ENCODE measurements around the gene SLIT3. TPM values are rescaled to one million over a fixed set of nuclear protein-coding genes. Genes with fewer than 3 reads are reported as not detected.

Gene SLIT3
- total and polyA plus RNA-seq, 2 donors = 8.4 to 9.2 TPM

DNA sequence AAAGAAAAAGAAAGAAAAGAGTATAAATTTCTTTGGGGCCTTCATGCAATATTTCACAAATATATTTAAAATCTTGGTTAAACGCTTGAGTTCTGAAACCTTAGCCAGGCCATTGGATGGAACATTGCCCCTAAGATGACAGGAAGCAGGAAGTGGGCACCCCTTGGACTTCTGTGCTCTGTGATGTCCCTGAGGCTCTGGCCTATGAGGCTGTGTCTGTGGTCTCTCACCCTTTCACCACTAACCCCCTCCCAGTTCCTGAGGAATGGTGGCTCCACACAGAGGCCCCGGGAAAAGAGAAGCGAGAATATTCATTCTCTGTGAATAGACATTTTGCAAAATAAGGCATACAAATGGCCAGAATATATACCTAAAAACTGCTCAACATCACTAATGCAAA lies 401.3 kb downstream of the SLIT3 start:
- peaks cover 0 to 11% of the 10 kb centered on the region in 2 donors for H3K4me1 ChIP-seq (ENCODE audit: control insufficient read depth in 2 of 2, insufficient read depth in 2 of 2, low read length in 2 of 2)
- H3K4me3 ChIP-seq (ENCODE audit: low read length in 2 of 2) = no peak overlapping the region
- DNase-seq (ENCODE audit: low read depth in 6 of 9, low spot score in 9 of 9) = no peak
- no peaks in the 10 kb centered on the region for H3K36me3 ChIP-seq (ENCODE audit: control insufficient read depth in 2 of 2, insufficient read depth in 2 of 2, low read length in 1 of 2)
- no peaks in the 10 kb centered on the region for H3K27me3 ChIP-seq (ENCODE audit: control insufficient read depth in 2 of 2, insufficient read depth in 1 of 2, low read length in 1 of 2)
- H3K27ac ChIP-seq (ENCODE audit: low read depth in 1 of 2, low read length in 1 of 2) = no peak overlapping the region
- peaks cover 0 to 1% of the 10 kb centered on the region in 2 donors for H3K9me3 ChIP-seq (ENCODE audit: control insufficient read depth in 2 of 2, insufficient read depth in 1 of 2, low read length in 1 of 2)
- 33% methylated on average over 3 of the region's 3 CpGs for WGBS

DNA sequence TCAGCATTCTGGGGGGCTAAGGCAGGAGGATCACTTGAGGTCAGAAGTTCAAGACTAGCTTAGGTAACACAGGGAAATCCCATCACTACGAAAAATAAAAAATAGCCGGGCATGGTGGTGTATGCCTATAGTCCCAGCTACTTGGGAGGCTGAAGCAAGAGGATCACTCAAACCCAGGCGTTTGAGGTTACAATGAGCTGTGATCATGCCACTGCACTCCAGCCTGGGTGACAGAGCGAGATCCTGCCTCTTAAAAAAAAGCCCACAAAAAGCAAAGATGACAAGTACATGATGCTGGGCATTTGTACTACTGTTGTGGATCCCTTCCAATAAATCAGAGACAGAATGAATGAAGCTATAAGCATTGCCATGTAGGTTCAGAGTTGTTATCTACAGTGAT lies 401.7 kb downstream of the SLIT3 start:
- H3K4me3 ChIP-seq (ENCODE audit: low read length in 2 of 2) = no peak overlapping the region
- DNase-seq (ENCODE audit: low read depth in 6 of 9, low spot score in 9 of 9) = no peak
- H3K36me3 ChIP-seq (ENCODE audit: control insufficient read depth in 2 of 2, insufficient read depth in 2 of 2, low read length in 1 of 2) = no peaks in the 10 kb centered on the region
- 94% methylated on average over 4 of the region's 4 CpGs for WGBS
- peaks cover 0 to 1% of the 10 kb centered on the region in 2 donors for H3K9me3 ChIP-seq (ENCODE audit: control insufficient read depth in 2 of 2, insufficient read depth in 1 of 2, low read length in 1 of 2)
- H3K27me3 ChIP-seq (ENCODE audit: control insufficient read depth in 2 of 2, insufficient read depth in 1 of 2, low read length in 1 of 2) = no peaks in the 10 kb centered on the region
- H3K4me1 ChIP-seq (ENCODE audit: control insufficient read depth in 2 of 2, insufficient read depth in 2 of 2, low read length in 2 of 2) = peaks cover 0 to 11% of the 10 kb centered on the region in 2 donors
- peak overlapping the region in 1 of 2 donors; percentile 10 for H3K27ac ChIP-seq (ENCODE audit: low read depth in 1 of 2, low read length in 1 of 2)

DNA sequence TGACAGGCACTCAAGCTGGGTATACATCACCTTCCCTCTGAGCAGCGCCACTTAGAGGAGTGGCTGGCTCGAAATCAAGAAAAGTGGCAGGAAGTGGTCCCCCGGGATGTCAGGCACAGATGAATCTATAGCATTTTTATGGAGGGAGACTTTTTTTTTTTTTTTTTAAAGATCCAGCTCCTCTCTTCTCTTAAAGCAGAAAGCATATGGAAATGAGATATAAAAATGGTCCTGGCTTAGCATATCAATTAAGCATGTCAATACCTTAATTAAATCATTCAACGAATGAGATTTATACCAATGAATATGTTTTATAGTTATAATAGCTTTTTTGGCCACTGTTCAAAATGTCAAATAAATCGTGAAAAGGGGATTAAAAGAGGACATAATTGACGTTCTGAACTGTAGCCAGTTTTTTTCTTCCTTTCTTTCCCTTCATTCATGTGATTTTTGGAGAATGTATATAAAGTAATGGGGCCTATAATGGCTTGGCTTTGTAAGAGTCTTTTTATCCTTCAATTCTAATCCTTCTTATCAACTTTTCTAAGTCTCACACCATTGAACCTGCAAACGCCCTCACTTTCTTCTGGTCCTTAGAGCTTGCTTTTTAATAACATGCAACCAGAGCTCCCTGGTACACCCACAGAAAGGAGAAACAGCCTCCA lies 402.6 kb downstream of the SLIT3 start:
- H3K27ac ChIP-seq (ENCODE audit: low read depth in 1 of 2, low read length in 1 of 2) = no peak overlapping the region
- DNase-seq (ENCODE audit: low read depth in 6 of 9, low spot score in 9 of 9) = no peak
- H3K27me3 ChIP-seq (ENCODE audit: control insufficient read depth in 2 of 2, insufficient read depth in 1 of 2, low read length in 1 of 2) = no peaks in the 10 kb centered on the region
- WGBS = 89% methylated on average over 7 of the region's 7 CpGs
- peaks cover 0 to 11% of the 10 kb centered on the region in 2 donors for H3K4me1 ChIP-seq (ENCODE audit: control insufficient read depth in 2 of 2, insufficient read depth in 2 of 2, low read length in 2 of 2)
- no peak overlapping the region for H3K4me3 ChIP-seq (ENCODE audit: low read length in 2 of 2)
- peaks cover 0 to 1% of the 10 kb centered on the region in 2 donors for H3K9me3 ChIP-seq (ENCODE audit: control insufficient read depth in 2 of 2, insufficient read depth in 1 of 2, low read length in 1 of 2)
- H3K36me3 ChIP-seq (ENCODE audit: control insufficient read depth in 2 of 2, insufficient read depth in 2 of 2, low read length in 1 of 2) = no peaks in the 10 kb centered on the region

DNA sequence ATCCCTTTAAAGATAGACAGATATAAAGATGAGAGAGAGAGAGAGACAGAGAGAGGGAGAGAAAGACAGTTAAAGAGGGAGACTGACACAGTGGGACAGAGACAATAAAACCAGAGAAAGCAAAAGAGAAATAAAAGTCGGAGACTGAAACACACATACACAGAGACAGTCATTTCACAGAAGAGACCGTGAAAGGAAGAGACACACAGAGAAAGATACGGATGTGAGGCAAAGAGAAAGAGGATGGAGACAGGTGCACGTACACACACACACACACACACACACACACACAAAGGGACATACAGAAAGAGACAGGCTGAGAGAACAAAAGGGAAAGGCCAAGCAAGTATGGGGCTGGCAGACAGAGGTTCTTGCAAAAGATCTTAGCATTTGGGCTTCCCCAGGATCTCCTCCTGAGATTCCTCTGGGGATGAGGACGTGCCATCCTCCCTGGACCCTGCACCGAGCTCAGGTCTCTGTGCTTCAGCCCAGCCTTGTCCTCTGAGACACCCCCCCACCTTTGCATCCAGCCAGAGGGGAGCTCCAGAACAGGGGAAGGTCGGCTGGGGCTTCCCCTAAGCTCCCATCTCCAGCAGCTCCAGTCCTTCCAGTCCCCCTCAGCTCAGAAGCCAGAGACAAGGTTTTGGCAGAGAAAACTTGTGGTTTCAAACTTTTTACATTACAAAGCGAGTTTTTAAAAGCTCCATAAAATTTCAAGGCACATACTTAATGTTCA lies 403.4 kb downstream of the SLIT3 start:
- H3K27me3 ChIP-seq (ENCODE audit: control insufficient read depth in 2 of 2, insufficient read depth in 1 of 2, low read length in 1 of 2) = no peaks in the 10 kb centered on the region
- no peaks in the 10 kb centered on the region for H3K36me3 ChIP-seq (ENCODE audit: control insufficient read depth in 2 of 2, insufficient read depth in 2 of 2, low read length in 1 of 2)
- peaks cover 0 to 11% of the 10 kb centered on the region in 2 donors for H3K4me1 ChIP-seq (ENCODE audit: control insufficient read depth in 2 of 2, insufficient read depth in 2 of 2, low read length in 2 of 2)
- no peak overlapping the region for H3K4me3 ChIP-seq (ENCODE audit: low read length in 2 of 2)
- H3K9me3 ChIP-seq (ENCODE audit: control insufficient read depth in 2 of 2, insufficient read depth in 1 of 2, low read length in 1 of 2) = peaks cover 0 to 1% of the 10 kb centered on the region in 2 donors
- no peak overlapping the region for H3K27ac ChIP-seq (ENCODE audit: low read depth in 1 of 2, low read length in 1 of 2)
- 89% methylated on average over 8 of the region's 8 CpGs for WGBS
- DNase-seq (ENCODE audit: low read depth in 6 of 9, low spot score in 9 of 9) = no peak

DNA sequence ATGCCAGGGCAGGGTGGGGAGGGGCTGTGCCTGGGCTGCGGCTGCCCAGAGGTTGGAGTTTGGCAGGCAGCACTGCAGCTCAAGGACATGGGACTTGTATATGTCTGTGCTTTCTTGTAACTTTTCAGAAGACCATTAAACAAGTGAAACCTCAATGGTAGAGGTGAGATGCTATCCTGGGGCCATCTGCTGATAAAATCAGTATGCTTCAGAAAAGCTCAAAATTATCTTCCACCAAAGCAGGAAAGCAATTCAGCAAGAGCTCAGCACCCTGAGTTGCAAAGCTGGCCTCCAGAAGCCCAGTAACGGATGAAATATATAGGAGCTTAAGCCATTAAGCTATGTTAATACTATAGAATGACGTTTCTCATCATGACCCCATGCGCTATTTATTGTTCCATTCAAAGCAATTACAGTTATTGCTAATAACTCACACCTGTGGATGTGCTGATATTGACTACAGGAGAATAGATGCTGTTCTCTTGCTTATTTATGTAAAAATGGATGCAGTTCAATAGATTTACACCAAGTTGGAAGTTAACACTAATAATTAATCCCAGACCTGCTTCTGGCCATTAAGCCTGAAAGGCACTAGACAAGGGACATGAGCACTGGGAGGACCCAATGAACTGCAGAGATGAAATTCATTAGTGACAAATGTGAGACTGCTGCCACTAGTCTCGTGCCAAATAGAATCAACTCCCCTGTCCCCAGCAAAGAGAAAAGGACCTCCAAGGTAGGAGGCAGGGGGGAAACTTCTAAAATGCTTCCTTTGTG lies 405.5 kb downstream of the SLIT3 start:
- peaks cover 0 to 1% of the 10 kb centered on the region in 2 donors for H3K9me3 ChIP-seq (ENCODE audit: control insufficient read depth in 2 of 2, insufficient read depth in 1 of 2, low read length in 1 of 2)
- no peak overlapping the region for H3K4me3 ChIP-seq (ENCODE audit: low read length in 2 of 2)
- H3K4me1 ChIP-seq (ENCODE audit: control insufficient read depth in 2 of 2, insufficient read depth in 2 of 2, low read length in 2 of 2) = peaks cover 0 to 11% of the 10 kb centered on the region in 2 donors
- whole genome bisulfite sequencing = 95% methylated on average over 5 of the region's 5 CpGs
- no peak overlapping the region for H3K27ac ChIP-seq (ENCODE audit: low read depth in 1 of 2, low read length in 1 of 2)
- H3K27me3 ChIP-seq (ENCODE audit: control insufficient read depth in 2 of 2, insufficient read depth in 1 of 2, low read length in 1 of 2) = no peaks in the 10 kb centered on the region
- H3K36me3 ChIP-seq (ENCODE audit: control insufficient read depth in 2 of 2, insufficient read depth in 2 of 2, low read length in 1 of 2) = no peaks in the 10 kb centered on the region
- no peak for DNase-seq (ENCODE audit: low read depth in 6 of 9, low spot score in 9 of 9)

DNA sequence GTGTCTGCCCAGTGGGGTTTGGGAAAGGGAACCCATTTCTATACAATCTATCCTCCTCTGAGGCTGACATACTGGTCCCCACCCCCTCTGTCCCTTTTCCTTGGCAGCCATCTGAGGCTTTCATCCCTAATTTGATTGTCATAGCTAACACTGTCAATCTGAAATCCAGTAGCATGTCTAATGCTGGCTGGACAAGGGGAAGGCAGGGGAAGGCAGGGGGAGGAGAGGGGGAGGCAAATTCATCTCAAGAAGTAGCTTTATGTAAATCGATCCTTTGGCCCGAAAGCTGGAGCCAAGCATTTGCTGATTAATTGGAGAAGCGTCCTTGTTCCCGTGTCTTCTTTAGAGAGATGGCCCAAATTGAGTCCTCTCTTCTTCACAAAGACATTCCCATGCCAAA lies 407.7 kb downstream of the SLIT3 start:
- Histone ChIP-seq H3K4me1 (ENCODE audit: control insufficient read depth in 2 of 2, insufficient read depth in 2 of 2, low read length in 2 of 2) (peaks cover 0 to 8% of the 10 kb centered on the region in 2 donors), H3K9me3 (ENCODE audit: control insufficient read depth in 2 of 2, insufficient read depth in 1 of 2, low read length in 1 of 2) (peaks cover 0 to 1% of the 10 kb centered on the region in 2 donors), H3K27ac (ENCODE audit: low read depth in 1 of 2, low read length in 1 of 2) (no peak overlapping the region), H3K27me3 (ENCODE audit: control insufficient read depth in 2 of 2, insufficient read depth in 1 of 2, low read length in 1 of 2) (no peaks in the 10 kb centered on the region), H3K4me3 (ENCODE audit: low read length in 2 of 2) (no peak overlapping the region), H3K36me3 (ENCODE audit: control insufficient read depth in 2 of 2, insufficient read depth in 2 of 2, low read length in 1 of 2) (no peaks in the 10 kb centered on the region)
- WGBS = 95% methylated on average over 4 of the region's 4 CpGs
- DNase-seq (ENCODE audit: low read depth in 6 of 9, low spot score in 9 of 9) = no peak

DNA sequence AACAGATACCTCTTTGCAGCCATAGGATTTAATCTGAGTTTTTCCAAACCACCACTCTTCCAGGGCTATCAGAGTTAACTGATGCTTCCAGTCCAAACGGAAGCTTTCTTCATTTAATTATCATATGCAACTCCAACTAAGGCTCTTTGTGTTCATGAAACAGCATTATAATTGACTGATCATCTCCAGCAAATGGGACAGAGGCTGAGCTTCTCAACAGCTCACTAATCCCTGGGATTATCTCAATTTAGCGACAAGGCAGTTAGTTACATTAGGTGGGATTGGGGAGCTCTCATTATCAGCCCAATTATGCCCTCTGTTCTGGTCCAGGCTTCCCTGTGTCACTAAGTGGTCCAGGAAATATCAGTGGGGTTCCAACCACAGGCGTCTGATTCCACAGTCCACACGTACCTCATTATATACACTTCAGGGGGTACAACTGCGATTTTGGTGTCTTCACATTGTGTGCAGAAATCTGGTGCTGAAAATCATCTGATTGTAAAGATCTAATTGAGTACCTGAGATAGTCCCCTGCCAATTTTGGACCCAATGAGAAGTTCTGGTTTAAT lies 408.2 kb downstream of the SLIT3 start:
- Histone ChIP-seq H3K9me3 (ENCODE audit: control insufficient read depth in 2 of 2, insufficient read depth in 1 of 2, low read length in 1 of 2) (peaks cover 0 to under 1% of the 10 kb centered on the region in 2 donors), H3K27me3 (ENCODE audit: control insufficient read depth in 2 of 2, insufficient read depth in 1 of 2, low read length in 1 of 2) (no peaks in the 10 kb centered on the region), H3K4me1 (ENCODE audit: control insufficient read depth in 2 of 2, insufficient read depth in 2 of 2, low read length in 2 of 2) (peaks cover 0 to 6% of the 10 kb centered on the region in 2 donors), H3K36me3 (ENCODE audit: control insufficient read depth in 2 of 2, insufficient read depth in 2 of 2, low read length in 1 of 2) (no peaks in the 10 kb centered on the region), H3K27ac (ENCODE audit: low read depth in 1 of 2, low read length in 1 of 2) (no peak overlapping the region), H3K4me3 (ENCODE audit: low read length in 2 of 2) (no peak overlapping the region)
- DNase-seq (ENCODE audit: low read depth in 6 of 9, low spot score in 9 of 9) = no peak
- 89% methylated on average over 5 of the region's 5 CpGs for WGBS

DNA sequence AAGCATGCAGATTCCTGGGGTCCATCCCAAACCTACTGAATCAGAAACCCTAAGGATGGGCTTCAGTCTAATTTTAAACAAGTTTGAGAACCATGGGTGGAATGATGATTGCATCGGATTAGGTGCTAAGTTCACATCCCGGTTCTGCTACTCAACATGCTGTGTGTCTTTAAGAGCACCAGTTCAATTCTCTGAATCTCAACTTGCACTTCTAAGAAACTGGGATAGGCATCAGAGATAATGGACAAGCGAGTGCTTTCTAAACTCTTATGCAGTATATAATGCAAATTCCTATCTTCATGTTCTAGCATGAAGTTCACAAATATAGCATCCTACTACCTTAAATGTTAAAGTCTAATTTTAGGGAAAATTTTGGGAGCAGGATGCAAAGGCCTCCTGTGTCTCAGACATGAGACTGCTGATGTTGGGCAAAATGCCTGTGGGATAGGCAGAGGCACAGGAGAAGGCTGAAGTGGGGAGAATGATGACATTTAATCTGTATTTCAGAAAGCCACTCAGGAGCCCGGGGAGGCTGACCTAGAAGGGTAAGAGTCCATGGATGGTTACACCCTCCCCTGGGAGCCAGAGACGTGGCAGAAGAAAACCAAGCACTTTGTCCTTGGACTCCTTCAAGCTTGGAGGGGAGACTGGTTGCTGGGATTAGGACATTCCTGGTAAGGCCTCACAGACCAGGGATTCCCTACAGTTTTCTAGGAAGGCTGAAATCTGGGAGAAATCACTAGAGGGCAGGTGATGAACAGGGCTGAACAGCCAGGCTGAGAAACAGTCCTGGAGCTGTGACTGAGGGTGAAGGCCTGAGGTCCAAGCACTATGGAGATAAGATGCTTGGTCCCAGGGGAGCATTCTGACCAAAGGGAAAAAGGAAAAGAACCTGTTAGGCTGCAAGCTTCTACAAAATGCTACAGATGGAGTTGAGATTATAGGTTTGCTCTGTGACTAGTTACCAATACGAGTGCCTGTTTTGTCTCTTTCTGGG lies 409.8 kb downstream of the SLIT3 start:
- H3K27me3 ChIP-seq (ENCODE audit: control insufficient read depth in 2 of 2, insufficient read depth in 1 of 2, low read length in 1 of 2) = no peaks in the 10 kb centered on the region
- H3K4me1 ChIP-seq (ENCODE audit: control insufficient read depth in 2 of 2, insufficient read depth in 2 of 2, low read length in 2 of 2) = peaks cover 0 to 4% of the 10 kb centered on the region in 2 donors
- H3K36me3 ChIP-seq (ENCODE audit: control insufficient read depth in 2 of 2, insufficient read depth in 2 of 2, low read length in 1 of 2) = no peaks in the 10 kb centered on the region
- 96% methylated on average over 6 of the region's 6 CpGs for WGBS
- DNase-seq (ENCODE audit: low read depth in 6 of 9, low spot score in 9 of 9) = no peak
- no peak overlapping the region for H3K4me3 ChIP-seq (ENCODE audit: low read length in 2 of 2)
- no peak overlapping the region for H3K27ac ChIP-seq (ENCODE audit: low read depth in 1 of 2, low read length in 1 of 2)
- no peaks in the 10 kb centered on the region for H3K9me3 ChIP-seq (ENCODE audit: control insufficient read depth in 2 of 2, insufficient read depth in 1 of 2, low read length in 1 of 2)

Measured in thymus (tissue), 11 donors.